Panc1 (cell line): ENCODE data around the gene PKN3.

ENCODE experiments used
- POLR2AphosphoS5 ChIP-seq: IDR thresholded peaks from 2 replicates; pipeline ENCODE4 v1.6.1; 2012; ENCODE audit warnings: mild to moderate bottlenecking, low read depth, low read length, moderate library complexity
- REST ChIP-seq, 2 experiments: IDR thresholded peaks; 2 replicates each; pipeline ENCODE4 v1.6.1; 2011 to 2012; ENCODE audit warnings: low read depth in 2 of 2, control low read depth in 1 of 2, low read length in 1 of 2, mild to moderate bottlenecking in 1 of 2, moderate library complexity in 1 of 2; ENCODE audit not compliant: insufficient read depth in 1 of 2
- SIN3A ChIP-seq: IDR thresholded peaks from 2 replicates; pipeline ENCODE4 v1.6.1; 2012; ENCODE audit warnings: low read depth, mild to moderate bottlenecking, low read length, moderate library complexity, borderline replicate concordance; ENCODE audit not compliant: insufficient read depth
- TCF7L2 ChIP-seq: IDR thresholded peaks from 2 replicates; pipeline ENCODE4 v1.6.1; 2011; ENCODE audit warnings: mild to moderate bottlenecking, low read depth, low read length, inconsistent platforms
- TF ChIP-seq, protein P1 (sequence below): fragments of 450-650 bp; IDR thresholded peaks from 2 replicates; pipeline ENCODE4 v1.5.1; 2017; ENCODE audit warnings: mild to moderate bottlenecking

- TF ChIP-seq, protein P1, sequence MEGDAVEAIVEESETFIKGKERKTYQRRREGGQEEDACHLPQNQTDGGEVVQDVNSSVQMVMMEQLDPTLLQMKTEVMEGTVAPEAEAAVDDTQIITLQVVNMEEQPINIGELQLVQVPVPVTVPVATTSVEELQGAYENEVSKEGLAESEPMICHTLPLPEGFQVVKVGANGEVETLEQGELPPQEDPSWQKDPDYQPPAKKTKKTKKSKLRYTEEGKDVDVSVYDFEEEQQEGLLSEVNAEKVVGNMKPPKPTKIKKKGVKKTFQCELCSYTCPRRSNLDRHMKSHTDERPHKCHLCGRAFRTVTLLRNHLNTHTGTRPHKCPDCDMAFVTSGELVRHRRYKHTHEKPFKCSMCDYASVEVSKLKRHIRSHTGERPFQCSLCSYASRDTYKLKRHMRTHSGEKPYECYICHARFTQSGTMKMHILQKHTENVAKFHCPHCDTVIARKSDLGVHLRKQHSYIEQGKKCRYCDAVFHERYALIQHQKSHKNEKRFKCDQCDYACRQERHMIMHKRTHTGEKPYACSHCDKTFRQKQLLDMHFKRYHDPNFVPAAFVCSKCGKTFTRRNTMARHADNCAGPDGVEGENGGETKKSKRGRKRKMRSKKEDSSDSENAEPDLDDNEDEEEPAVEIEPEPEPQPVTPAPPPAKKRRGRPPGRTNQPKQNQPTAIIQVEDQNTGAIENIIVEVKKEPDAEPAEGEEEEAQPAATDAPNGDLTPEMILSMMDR = no peak
- no peak for TF ChIP-seq POLR2AphosphoS5
- TF ChIP-seq REST (IDR thresholded peaks at IDR 0.05; ENCODE audit: insufficient read depth in 1 of 2, low read depth in 2 of 2, low read length in 1 of 2) = no peak
- TF ChIP-seq TCF7L2 = no peak
- no peak for TF ChIP-seq SIN3A
These were observed 3.7 kb downstream of the PKN3 start for GRCh38 chr9:128706045-128706444.
